Measurements from ENCODE around the gene RPS6KA2. TPM values are rescaled to one million over a fixed set of nuclear protein-coding genes. Genes with fewer than 3 reads are reported as not detected.

RPS6KA2 gene
- total RNA-seq, 2 donors from 2014 or later: 7.8 to 13.6 TPM

DNA sequence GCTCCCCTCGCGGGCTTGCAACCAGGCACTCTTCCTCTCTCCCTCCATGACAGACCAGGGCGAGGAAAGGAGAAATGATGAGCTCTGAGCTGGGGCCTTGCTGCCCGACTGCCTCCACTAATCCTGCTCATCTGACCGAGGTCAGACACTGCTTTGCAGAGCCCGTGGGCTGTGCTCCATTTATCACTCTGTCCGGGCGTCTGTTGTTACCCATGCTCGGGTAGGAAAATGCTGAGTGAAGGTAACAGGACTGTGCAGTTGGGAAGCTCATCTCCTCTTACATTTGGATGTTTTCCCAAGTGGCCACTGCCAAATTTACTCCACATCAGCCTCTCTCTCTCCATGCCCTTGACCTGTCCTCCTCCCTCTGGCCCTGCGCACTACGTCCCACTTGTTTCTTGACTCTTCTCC is 14.6 kb downstream of the RPS6KA2 start:
- H3K4me1 ChIP-seq: no peaks in the 10 kb centered on the region
- no peak overlapping the region for H3K9ac ChIP-seq (ENCODE audit: low read depth in 2 of 2, low read length in 2 of 2)
- no peaks in the 10 kb centered on the region for H3K36me3 ChIP-seq
- no peaks in the 10 kb centered on the region for H3K27me3 ChIP-seq
- H3K27ac ChIP-seq: no peak overlapping the region
- H3K9me3 ChIP-seq: no peaks in the 10 kb centered on the region
- DNase-seq: no peak
- TF ChIP-seq, protein P1, sequence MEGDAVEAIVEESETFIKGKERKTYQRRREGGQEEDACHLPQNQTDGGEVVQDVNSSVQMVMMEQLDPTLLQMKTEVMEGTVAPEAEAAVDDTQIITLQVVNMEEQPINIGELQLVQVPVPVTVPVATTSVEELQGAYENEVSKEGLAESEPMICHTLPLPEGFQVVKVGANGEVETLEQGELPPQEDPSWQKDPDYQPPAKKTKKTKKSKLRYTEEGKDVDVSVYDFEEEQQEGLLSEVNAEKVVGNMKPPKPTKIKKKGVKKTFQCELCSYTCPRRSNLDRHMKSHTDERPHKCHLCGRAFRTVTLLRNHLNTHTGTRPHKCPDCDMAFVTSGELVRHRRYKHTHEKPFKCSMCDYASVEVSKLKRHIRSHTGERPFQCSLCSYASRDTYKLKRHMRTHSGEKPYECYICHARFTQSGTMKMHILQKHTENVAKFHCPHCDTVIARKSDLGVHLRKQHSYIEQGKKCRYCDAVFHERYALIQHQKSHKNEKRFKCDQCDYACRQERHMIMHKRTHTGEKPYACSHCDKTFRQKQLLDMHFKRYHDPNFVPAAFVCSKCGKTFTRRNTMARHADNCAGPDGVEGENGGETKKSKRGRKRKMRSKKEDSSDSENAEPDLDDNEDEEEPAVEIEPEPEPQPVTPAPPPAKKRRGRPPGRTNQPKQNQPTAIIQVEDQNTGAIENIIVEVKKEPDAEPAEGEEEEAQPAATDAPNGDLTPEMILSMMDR (IDR thresholded peaks at IDR 0.05): no peak
- intact Hi-C loops (cut with DNase I): no loop called here
- H3K4me3 ChIP-seq: no peak overlapping the region

DNA sequence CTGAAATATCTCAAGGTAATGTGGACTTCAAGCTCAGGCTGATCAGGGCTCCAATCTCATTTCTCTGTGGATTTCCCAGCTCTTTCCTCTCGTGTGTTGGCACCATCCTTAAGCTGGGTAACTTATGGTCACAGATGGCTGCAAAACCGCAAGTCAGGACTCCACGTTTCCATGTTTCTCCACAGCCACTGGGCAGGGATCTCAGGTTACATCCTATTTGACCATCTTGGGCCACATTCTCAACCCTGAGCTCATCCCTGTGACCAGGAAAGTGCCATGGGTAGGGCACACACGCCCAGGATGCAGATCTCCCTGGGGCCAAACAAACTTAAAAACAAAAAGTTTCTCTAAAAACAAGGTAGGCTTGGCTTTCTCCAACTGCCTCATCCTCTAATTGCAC is 15.4 kb downstream of the RPS6KA2 start:
- Histone ChIP-seq H3K27me3 (no peaks in the 10 kb centered on the region), H3K4me3 (no peak overlapping the region), H3K27ac (no peak overlapping the region), H3K36me3 (no peaks in the 10 kb centered on the region), H3K9ac (ENCODE audit: low read depth in 2 of 2, low read length in 2 of 2) (no peak overlapping the region), H3K4me1 (no peaks in the 10 kb centered on the region), H3K9me3 (no peaks in the 10 kb centered on the region)
- intact Hi-C loops (cut with DNase I): no loop called here
- TF ChIP-seq, protein P1 (IDR thresholded peaks at IDR 0.05): no peak
- DNase-seq: no peak

DNA sequence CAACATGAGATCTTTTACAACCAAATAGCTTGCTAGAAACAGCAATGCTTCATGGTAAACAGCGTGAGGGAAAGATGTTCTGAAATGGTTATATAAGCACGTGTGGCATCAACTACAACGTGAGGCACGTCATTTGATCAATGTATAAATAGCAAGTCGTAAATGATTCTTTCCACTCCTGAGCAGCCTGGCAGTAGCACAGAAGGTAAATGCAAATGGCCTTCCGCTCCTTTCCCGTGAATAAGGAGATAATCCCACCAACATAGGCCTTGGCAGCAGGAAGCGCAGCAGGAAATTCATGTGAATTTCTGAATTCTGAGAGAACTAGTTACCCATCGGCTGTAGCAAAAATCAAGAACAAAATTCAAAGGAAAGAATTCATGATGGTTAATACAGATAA is 17.0 kb downstream of the RPS6KA2 start:
- TF ChIP-seq, protein P1 (IDR thresholded peaks at IDR 0.05): no peak
- H3K4me3 ChIP-seq: no peak overlapping the region
- H3K27ac ChIP-seq: no peak overlapping the region
- intact Hi-C loops (cut with DNase I): no loop called here
- H3K9ac ChIP-seq (ENCODE audit: low read depth in 2 of 2, low read length in 2 of 2): no peak overlapping the region
- DNase-seq: no peak
- no peaks in the 10 kb centered on the region for H3K27me3 ChIP-seq
- H3K9me3 ChIP-seq: no peaks in the 10 kb centered on the region
- H3K36me3 ChIP-seq: no peaks in the 10 kb centered on the region
- no peaks in the 10 kb centered on the region for H3K4me1 ChIP-seq

DNA sequence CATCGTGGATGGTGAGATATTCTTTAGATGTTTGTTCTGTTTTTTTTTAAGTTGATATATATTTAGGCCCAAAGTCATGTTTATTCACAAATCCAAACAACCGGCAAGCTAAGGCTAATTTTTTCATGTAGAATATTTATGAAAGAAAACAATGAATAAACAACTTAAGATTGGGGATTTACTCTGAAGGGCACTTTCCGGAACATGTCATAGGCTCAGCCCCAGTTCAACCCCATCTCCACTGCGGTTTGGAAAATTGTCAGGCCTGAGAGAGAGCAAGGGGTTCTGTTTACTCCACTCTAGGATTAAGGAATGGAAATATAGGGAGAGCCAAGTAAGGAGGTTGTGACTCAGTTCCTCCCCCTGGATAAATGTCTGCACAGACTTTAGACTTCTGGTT is 18.3 kb downstream of the RPS6KA2 start:
- Histone ChIP-seq H3K4me1 (no peaks in the 10 kb centered on the region), H3K9ac (ENCODE audit: low read depth in 2 of 2, low read length in 2 of 2) (no peak overlapping the region), H3K27me3 (no peaks in the 10 kb centered on the region), H3K36me3 (no peaks in the 10 kb centered on the region), H3K27ac (peak overlapping the region; percentile 7), H3K4me3 (no peak overlapping the region), H3K9me3 (no peaks in the 10 kb centered on the region)
- TF ChIP-seq, protein P1 (IDR thresholded peaks at IDR 0.05): no peak
- intact Hi-C loops (cut with DNase I): no loop called here
- no peak for DNase-seq

DNA sequence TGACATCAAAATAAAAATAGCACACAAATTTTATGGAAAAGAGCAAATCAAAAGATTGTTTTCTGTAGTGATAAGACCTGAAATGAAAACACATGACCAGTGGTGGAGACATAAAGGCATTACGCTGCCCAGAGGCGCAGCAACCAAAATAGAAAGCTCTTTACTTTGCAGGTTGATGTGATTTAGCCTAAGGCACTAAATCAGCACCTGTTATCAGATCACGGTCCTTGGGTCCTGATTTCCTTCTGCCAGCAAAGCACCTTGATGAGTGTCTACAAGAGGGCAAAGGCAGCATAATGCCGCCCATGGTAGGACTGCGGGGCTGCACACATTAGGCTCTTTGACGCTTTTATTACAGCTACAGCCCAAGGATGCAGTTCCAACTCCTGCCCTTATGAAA is 21.3 kb downstream of the RPS6KA2 start:
- Histone ChIP-seq H3K4me1 (no peaks in the 10 kb centered on the region), H3K9me3 (no peaks in the 10 kb centered on the region), H3K4me3 (no peak overlapping the region), H3K27ac (no peak overlapping the region), H3K9ac (ENCODE audit: low read depth in 2 of 2, low read length in 2 of 2) (no peak overlapping the region), H3K27me3 (no peaks in the 10 kb centered on the region), H3K36me3 (no peaks in the 10 kb centered on the region)
- TF ChIP-seq, protein P1 (IDR thresholded peaks at IDR 0.05): no peak
- intact Hi-C loops (cut with DNase I): no loop called here
- DNase-seq: no peak

DNA sequence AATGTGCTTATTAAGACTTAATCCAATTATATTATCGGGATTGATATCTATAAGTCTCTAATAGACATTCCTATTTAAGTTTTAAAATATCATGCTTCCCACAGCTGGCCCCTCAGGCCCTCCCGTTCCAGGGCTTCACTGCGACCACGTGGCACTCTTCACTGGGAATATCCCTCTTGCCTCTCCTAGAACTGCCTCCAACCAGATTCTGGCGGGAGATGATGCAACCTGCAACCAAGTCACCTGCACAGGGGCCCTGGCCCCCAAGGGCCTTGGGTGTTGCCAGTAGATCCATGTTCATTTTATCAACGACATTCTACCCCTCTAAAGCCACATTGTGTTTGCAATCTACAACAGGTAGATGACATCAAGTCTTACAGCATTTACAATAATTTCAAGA is 22.1 kb downstream of the RPS6KA2 start:
- H3K27ac ChIP-seq: no peak overlapping the region
- no peak overlapping the region for H3K4me3 ChIP-seq
- H3K9ac ChIP-seq (ENCODE audit: low read depth in 2 of 2, low read length in 2 of 2): no peak overlapping the region
- no peaks in the 10 kb centered on the region for H3K9me3 ChIP-seq
- TF ChIP-seq, protein P1 (IDR thresholded peaks at IDR 0.05): no peak
- no peaks in the 10 kb centered on the region for H3K36me3 ChIP-seq
- DNase-seq: no peak
- intact Hi-C loops (cut with DNase I): no loop called here
- no peaks in the 10 kb centered on the region for H3K4me1 ChIP-seq
- no peaks in the 10 kb centered on the region for H3K27me3 ChIP-seq

Data from colonic mucosa (tissue), 4 donors.